H1 (cell line): ENCODE data around the gene UBE2A. TPM values are rescaled to one million over a fixed set of nuclear protein-coding genes. Genes with fewer than 3 reads are reported as not detected.

Experiments used
- BCL11A ChIP-seq, 2 experiments: IDR thresholded peaks; one replicate each; pipeline ENCODE4 v1.6.1; 2011; ENCODE audit warnings: low read depth in 2 of 2, low read length in 2 of 2, mild to moderate bottlenecking in 2 of 2
- BRCA1 ChIP-seq: IDR thresholded peaks from 2 replicates; pipeline ENCODE4 v1.6.1; 2012; ENCODE audit warnings: low read depth, low read length, improper control_type of control experiment
- polyA plus RNA-seq, 7 experiments: library from polyadenylated mRNA; depleted of rRNA in 3 of 7; stranded (reverse) in 5 of 7; unstranded in 2 of 7; fragments of >200 nt in 5 of 7; fragments of 200-250 nt in 2 of 7; gene quantifications; 1 replicate in 5 of 7; 2 replicates in 1 of 7; 4 replicates in 1 of 7; pipeline versions ENCODE4 v1.2.1 to v1.2.3, GENCODE V29; 2011 to 2013; ENCODE audit warnings: missing spikeins in 2 of 7, mixed read lengths in 2 of 7
- total RNA-seq: library from RNA; stranded (reverse); fragmentation: NEBNext Ultra II Directional; extraction: Animal tissue kit (Norgen Biotek cat#: 25700); gene quantifications from 2 replicates; pipeline ENCODE4 v1.2.1, GENCODE V29; 2021

Gene UBE2A
- total and polyA plus RNA-seq, 2 of the 8 experiments (the other 6 are each of a cell fraction or from before 2014, with no cell fraction given): 24.8 to 43.9 TPM

GRCh38 chrX:119604766-119605463 lies 30.6 kb downstream of the UBE2A start (continued):
- TF ChIP-seq BRCA1 (no peak), BCL11A (IDR thresholded peaks at IDR 0.05; ENCODE audit: low read depth in 2 of 2, low read length in 2 of 2) (no peak)
